Rectal smooth muscle tissue (tissue), 1 donor: ENCODE results near the gene NFILZ.
A peak's percentile ranks its signal among the peaks of the same experiment; 100 is the strongest.

Source experiments
- H3K27ac ChIP-seq: one replicate; pipeline ENCODE4 v1.7.0; 2013; ENCODE audit warnings: low read depth, low read length, inconsistent platforms
- H3K27me3 ChIP-seq: one replicate; pipeline ENCODE4 v1.7.0; 2013; ENCODE audit warnings: low read length; ENCODE audit not compliant: control insufficient read depth, insufficient read depth
- H3K36me3 ChIP-seq: one replicate; pipeline ENCODE4 v1.7.0; 2013; ENCODE audit warnings: low read length; ENCODE audit not compliant: control insufficient read depth, insufficient read depth
- H3K4me1 ChIP-seq: one replicate; pipeline ENCODE4 v1.7.0; 2013; ENCODE audit warnings: low read length; ENCODE audit not compliant: control insufficient read depth, insufficient read depth
- H3K4me3 ChIP-seq: one replicate; pipeline ENCODE4 v1.7.0; 2013; ENCODE audit warnings: low read length
- H3K9ac ChIP-seq: one replicate; pipeline ENCODE4 v1.7.0; 2013; ENCODE audit warnings: low read length

Gene NFILZ

DNA sequence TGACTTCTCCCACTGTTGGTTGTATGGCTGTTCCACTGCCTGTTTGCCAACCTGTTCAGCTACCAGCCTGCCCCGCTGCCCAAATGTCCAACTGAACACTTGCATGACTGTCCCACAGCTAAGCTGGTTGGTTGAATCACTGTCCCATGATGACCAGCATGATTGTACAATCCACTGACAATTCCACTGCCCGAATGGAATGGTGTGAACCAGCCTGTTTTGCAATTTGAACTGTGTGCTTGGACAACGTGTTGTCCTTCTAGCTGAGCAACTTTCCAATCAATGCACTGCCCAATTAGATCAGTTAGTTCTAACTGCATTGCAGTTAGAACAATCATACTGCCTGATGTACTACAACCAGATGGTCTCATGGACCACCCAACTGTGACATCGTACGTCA lies 28.6 kb upstream of the NFILZ start:
- Histone ChIP-seq H3K36me3 (peaks cover 2% of the 10 kb centered on the region), H3K4me1 (no peaks in the 10 kb centered on the region), H3K9ac (no peak overlapping the region), H3K27ac (no peak overlapping the region), H3K4me3 (no peak overlapping the region), H3K27me3 (no peaks in the 10 kb centered on the region)

DNA sequence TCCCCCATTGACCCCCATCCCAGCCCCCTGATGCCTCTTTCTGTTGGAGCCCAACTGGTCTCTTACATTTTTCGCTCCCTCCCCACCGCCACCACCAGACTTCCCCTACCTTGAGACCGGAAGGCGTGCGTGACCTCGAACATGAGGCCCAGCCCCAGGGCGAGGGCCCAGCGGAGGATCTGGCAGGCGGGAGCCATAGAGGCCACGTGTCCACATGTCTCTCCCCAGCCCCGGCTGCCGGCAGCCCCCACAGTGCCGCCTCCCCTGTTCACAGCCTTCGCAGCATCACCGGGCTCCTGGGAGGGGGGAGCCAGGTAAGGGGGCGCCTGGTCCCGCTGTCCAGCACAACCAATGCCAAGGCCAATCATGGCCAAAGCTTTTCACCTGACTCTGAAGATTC lies 24.9 kb upstream of the NFILZ start:
- H3K4me3 ChIP-seq: no peak overlapping the region

DNA sequence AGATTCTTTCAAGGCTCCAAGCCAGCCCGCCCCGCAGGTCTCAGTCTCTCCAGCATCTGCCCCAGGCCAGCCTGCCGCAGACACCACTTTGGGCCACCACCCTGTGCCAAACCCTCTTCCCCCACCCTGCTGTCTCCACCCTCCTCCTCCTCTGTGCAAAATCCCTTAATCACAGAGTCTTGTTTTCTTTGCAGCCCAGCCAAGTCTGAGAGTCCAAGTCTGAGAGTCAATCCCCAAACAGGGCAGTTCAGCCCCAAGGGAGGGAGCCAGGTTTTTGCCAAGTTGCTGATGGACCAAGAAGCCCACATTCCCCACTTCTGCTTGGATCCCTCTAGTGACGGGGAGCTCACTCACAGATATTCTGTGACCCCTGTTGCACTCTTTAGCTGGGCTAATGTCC lies 23.0 kb upstream of the NFILZ start:
- Histone ChIP-seq H3K4me1 (no peaks in the 10 kb centered on the region), H3K9ac (no peak overlapping the region), H3K27ac (no peak overlapping the region), H3K27me3 (no peaks in the 10 kb centered on the region), H3K4me3 (no peak overlapping the region), H3K36me3 (peaks cover 2% of the 10 kb centered on the region)

More for the DNA sequence above, 24.9 kb upstream of the NFILZ start:
- H3K36me3 ChIP-seq: peaks cover 2% of the 10 kb centered on the region
- H3K27ac ChIP-seq: no peak overlapping the region
- no peaks in the 10 kb centered on the region for H3K4me1 ChIP-seq
- H3K9ac ChIP-seq: no peak overlapping the region
- no peaks in the 10 kb centered on the region for H3K27me3 ChIP-seq

DNA sequence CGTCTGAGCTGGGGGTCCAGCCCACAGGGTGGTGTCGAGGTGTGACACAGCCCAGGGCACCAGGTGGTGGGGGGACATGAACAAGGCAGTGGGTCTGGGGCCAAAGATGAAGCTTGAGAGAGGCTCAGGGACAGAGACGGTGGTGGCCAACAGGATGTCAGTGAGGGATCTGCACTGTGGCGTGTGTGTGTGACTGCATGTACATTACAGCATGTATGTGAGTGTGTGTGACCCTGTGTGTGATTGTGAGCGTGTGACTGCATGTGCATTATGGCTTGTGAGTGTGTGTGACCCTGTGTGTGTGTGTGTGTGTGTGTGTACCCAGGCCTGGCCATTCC lies 21.5 kb upstream of the NFILZ start:
- peak overlapping the region; percentile 82 for H3K4me3 ChIP-seq
- peaks cover 2% of the 10 kb centered on the region for H3K36me3 ChIP-seq
- no peaks in the 10 kb centered on the region for H3K4me1 ChIP-seq
- H3K9ac ChIP-seq: no peak overlapping the region
- H3K27me3 ChIP-seq: no peaks in the 10 kb centered on the region
- peak overlapping the region; percentile 59 for H3K27ac ChIP-seq

DNA sequence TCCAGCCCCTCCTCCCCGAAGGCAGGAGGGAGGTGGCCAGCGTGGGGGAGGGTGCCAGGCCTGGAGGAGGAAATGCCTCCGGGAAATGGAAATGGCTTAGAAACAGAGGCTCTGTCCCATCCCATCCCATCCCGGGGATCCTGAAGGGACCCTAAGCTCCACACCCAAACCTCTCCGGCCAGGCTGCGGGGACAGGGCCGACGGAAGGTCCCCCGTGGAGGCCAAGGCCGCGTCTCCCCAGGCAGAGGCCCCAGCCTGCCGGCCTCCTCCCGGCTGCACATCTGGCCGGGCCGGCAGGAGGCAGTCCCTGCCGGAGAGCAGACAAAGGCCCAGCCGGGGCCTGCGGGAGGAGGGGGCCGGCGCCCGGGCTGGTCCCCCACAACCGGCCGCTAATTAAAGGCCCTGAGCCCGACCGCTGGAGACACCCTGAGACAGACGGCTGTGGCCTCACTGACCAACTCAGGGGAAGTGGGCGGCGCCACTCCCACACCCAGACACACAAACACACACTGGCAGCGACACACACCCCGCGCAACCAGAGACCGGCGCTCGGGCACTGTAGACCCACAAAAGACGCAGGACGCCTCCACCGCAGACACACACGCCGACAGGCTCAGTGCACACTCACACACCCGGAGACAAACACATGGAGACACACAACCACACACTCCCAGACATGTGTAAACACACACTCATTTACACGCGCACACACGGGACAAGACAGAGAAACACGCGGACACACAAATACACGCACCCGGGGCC lies 21.0 kb upstream of the NFILZ start:
- Histone ChIP-seq H3K4me1 (no peaks in the 10 kb centered on the region), H3K27me3 (no peaks in the 10 kb centered on the region), H3K9ac (peak overlapping the region; percentile 59), H3K27ac (peak overlapping the region; percentile 59), H3K4me3 (peak overlapping the region; percentile 82), H3K36me3 (peaks cover 2% of the 10 kb centered on the region)

DNA sequence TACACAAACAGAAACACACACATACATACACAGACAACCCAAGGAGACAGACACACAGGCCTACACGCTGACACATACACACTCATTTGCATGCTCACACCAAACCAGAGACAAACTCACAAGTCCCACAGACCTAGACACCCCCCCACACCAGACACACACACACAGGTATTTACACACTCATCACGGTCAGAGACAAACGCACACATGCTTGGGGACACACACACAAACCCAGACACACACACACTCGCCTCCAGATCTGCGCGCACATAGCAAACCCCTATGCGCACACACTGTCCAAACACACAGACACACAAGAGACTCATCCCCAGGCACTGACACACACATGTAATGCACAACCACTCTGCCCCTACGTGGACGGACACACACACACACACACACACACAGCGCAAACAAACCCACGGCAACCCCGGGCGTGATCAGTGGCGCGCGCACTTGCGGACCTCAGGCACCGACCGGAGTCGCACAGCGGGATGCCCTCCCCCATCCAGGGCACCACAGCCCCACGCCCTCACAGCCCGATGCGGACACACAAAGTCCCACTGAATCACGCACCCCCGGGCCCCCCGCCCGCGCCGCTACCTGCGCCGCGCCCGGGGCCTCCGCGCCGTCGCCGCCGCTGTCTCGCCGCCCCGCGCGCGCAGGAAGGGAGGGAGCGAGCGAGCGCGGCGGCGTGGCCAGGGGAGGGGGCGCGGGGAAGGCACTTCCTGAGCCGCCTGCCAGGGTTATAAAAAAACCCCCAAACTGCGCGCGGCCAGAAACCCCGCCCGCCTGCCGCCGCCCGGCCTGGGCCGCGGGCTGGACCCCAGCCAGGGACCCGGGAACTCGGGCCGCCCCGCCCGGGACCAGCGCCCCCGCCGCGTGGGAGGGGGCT lies 20.1 kb upstream of the NFILZ start, which contains the start of gene ADAMTS10:
TSS of gene ADAMTS10 (minus strand) at position 675 of the 895 bp plus-strand sequence. CDS start 5,005 bp downstream, outside the sequence.
- Histone ChIP-seq H3K27ac (peak within 1 kb of the TSS; percentile 59), H3K9ac (peak within 1 kb of the TSS; percentile 59), H3K4me3 (peak within 1 kb of the TSS; percentile 82), H3K36me3 (no peaks in the 10 kb centered on the region), H3K27me3 (no peaks in the 10 kb centered on the region), H3K4me1 (no peaks in the 10 kb centered on the region)

DNA sequence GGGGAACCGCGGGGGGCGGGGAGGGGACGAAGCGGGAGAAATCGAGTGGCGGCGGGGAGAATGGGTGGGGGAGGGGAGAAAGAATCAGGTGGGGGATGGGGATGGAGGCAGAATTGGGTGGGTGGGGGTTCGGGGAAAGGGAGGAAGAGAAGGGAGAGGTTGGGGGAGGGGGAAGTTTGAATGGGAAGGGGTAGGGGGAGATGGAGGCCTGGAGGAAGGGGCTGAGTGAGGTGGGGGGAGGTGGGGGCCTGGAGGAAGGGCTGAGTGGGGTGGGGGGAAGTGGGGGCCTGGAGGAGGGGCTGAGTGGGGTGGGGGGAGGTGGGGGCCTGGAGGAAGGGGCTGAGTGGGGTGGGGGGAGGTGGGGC lies 19.5 kb upstream of the NFILZ start:
- H3K4me3 ChIP-seq: no peak overlapping the region
- no peaks in the 10 kb centered on the region for H3K4me1 ChIP-seq
- no peaks in the 10 kb centered on the region for H3K36me3 ChIP-seq
- H3K27me3 ChIP-seq: no peaks in the 10 kb centered on the region
- H3K9ac ChIP-seq: no peak overlapping the region
- no peak overlapping the region for H3K27ac ChIP-seq

DNA sequence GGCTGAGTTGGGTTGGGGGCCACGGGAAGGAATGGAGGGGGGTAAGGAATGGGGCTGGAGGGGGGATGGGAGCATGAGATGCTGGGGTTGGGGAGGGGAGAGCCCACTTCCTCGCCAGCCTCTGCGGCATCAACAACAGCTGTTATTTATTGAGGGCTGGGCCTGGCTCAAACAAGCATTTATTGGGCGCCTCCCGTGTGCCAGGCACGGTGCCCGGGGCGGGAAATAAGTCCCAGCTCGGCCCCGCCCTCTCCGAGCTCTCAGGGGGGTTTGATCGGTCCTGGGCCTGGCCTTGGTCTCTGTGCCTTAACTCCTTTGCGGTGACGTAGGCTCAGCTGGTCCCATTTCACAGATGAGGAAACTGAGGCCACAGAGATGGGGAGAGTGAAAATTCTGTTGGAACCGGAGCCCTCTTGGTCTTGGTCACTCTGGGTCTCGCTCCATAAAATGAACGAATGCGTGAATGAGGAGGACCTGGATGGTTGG lies 19.0 kb upstream of the NFILZ start:
- no peaks in the 10 kb centered on the region for H3K27me3 ChIP-seq
- no peaks in the 10 kb centered on the region for H3K4me1 ChIP-seq
- H3K4me3 ChIP-seq: no peak overlapping the region
- H3K27ac ChIP-seq: no peak overlapping the region
- no peaks in the 10 kb centered on the region for H3K36me3 ChIP-seq
- H3K9ac ChIP-seq: no peak overlapping the region

DNA sequence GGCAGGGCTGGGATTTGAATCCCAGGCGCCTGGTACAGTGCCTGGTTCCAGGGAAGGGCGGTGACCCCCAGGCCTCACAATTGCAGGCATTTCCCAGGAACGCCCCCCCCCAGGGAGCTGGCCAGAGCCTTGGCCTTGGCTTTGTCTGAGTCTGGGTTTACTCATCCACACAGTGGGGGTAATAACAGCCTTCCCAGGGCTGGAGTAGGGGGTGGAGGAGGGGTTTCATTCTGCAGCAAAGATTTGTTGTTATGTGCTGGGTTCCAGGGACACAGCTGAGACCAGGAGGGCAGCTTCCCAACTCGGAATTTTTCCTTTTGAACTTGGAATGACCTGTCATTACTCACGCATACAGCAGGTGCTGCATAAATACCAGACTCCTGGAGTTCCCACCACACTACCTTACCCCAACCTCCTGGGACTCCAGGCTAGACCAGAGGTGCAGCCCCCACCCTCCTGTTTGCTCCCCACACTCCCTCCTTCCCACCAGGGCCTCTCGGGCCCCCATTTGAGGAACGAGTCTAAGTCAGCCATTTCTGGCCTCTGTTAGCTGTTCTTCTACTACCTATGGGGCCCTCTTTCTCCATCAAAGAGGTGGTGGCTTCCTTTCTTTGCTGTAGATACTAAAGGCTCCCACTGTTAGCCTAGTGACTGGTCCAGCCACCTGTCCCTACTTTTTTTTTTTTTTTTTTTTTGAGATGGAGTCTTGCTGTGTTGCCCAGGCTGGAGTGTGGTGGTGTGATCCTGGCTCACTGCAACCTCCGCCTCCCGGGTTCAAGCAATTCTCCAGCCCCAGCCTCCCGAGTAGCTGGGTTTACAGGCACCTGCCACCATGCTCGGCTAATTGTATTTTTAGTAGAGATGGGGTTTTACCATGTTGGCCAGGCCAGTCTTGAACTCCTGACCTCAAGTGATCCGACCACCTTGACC lies 18.3 kb upstream of the NFILZ start:
- Histone ChIP-seq H3K9ac (no peak overlapping the region), H3K4me1 (no peaks in the 10 kb centered on the region), H3K4me3 (no peak overlapping the region), H3K27ac (no peak overlapping the region), H3K36me3 (no peaks in the 10 kb centered on the region), H3K27me3 (no peaks in the 10 kb centered on the region)

DNA sequence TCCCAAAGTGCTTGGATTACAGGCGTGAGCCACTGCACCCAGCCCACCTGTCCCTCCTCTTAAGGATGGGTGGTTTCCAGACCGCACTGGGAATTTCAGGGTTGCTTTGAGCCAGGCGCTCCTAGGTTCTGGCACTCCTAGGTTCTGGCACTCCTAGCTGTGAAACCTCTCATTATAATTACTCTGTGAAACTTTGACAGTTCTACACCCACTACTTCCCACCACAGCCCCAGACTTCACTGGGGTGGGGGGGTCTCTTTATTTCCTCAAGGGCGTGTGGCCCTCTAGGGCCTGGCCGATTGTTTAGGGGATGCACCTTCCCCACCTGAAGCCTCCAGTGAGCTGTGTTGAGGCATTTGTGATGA lies 17.6 kb upstream of the NFILZ start:
- Histone ChIP-seq H3K27ac (no peak overlapping the region), H3K36me3 (no peaks in the 10 kb centered on the region), H3K4me1 (no peaks in the 10 kb centered on the region), H3K27me3 (no peaks in the 10 kb centered on the region), H3K4me3 (no peak overlapping the region), H3K9ac (no peak overlapping the region)

DNA sequence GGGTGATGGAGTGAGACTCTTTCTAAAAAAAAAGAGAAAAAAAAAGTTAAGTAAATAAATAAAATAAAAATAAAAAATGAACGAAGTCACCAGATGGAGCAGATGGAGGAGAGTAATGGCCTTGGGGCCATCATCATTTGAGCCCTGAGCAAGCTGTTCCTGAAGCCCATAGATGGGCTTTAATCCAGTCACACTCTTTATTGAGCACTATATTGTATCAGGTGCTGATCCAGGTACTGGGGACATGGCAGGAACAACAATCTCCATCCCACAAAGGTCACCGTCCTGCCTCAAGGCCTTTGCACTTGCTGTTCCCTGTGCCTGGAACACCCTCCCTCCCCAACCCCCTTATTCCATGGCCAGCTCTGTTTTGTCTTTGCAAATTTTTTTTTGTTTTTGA lies 16.0 kb upstream of the NFILZ start:
- no peak overlapping the region for H3K9ac ChIP-seq
- no peak overlapping the region for H3K4me3 ChIP-seq
- H3K27me3 ChIP-seq: no peaks in the 10 kb centered on the region
- no peaks in the 10 kb centered on the region for H3K36me3 ChIP-seq
- H3K27ac ChIP-seq: no peak overlapping the region
- no peaks in the 10 kb centered on the region for H3K4me1 ChIP-seq

DNA sequence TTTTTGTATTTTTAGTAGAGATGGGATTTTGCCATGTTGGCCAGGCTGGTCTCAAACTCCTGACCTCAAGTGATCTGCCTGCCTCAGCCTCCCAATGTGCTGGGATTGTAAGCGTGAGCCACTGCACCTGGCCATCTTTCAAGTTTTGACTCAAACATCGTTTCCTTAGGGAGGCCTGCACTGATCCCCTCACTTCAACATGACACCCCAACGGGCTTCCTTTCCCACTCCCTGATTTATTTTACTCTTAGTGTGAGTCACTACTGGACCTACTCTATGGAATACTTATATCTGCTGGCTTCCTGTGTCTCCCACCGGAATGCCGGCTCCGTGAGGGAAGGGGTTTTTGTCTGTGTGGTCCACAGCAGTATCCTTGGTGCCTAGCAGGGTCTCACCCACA lies 15.4 kb upstream of the NFILZ start:
- H3K9ac ChIP-seq: no peak overlapping the region
- no peaks in the 10 kb centered on the region for H3K36me3 ChIP-seq
- H3K27ac ChIP-seq: no peak overlapping the region
- no peaks in the 10 kb centered on the region for H3K4me1 ChIP-seq
- H3K4me3 ChIP-seq: no peak overlapping the region
- no peaks in the 10 kb centered on the region for H3K27me3 ChIP-seq
